ENCODE data around the gene NDEL1. TPM values are rescaled to one million over a fixed set of nuclear protein-coding genes. Genes with fewer than 3 reads are reported as not detected.

Gene NDEL1
- total RNA-seq, 1 donor, result 58.7 TPM

DNA sequence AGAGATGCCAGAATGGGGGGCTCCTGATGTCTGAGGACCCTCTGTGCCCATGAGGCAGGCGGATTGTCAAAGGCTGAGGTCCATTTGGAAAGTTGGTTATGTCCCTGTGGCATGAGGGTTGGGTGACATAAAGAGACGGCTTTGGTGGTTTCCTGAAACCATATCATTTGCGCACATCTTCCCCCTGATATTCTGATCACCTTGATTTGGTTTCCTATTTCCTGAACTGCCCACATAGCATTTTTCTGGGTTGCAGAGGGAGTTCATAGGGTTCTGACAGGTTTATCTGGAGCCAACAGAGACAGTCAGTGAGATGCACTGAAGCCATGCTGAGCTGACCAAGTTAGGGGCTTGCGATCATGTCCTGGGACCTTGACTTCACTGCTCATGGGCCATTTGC is 22.4 kb upstream of the NDEL1 start:
- peak in 2 of 3 donors; percentile 39 to 65 for DNase-seq (ENCODE audit: low read depth in 2 of 3, low spot score in 2 of 3)

DNA sequence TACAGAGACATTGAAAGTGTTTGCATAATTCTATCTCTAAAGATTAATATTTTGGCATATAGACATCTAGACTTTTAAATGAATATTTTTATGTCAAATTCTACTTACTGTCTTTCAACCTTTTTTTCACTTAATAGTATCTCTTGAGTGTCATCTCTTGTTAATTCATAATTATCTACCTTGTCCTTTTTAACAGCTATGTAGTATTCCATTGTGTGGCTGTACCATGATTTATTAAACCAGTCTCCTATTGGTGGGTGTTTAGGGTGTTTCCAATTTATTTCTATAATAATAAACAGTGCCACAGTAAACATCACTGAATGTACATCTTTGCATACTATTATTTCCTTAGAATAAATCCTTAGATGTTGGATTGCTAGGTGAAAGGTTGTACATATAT is 21.7 kb upstream of the NDEL1 start:
- DNase-seq (ENCODE audit: low read depth in 2 of 3, low spot score in 2 of 3), result no peak

DNA sequence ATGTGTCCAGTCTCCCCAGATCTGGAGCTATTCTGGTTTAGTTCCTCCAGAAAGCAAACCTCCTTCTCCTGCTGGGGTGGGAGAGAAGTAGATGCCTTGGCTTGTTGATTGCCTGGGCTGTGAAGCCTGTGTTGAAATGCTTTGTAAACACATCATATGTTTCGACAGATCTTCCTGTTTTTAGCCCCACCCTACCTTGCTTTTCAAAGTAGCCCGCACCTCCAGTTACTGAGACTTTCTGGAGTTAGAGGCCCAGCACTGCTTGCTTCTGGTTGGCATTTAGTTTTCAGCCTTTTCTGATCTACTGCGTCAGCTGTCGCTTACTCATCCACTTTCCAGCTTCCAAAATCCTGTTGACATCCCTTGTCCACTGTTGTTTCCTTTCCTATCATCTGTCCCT is 17.9 kb upstream of the NDEL1 start:
- DNase-seq (ENCODE audit: low read depth in 2 of 3, low spot score in 2 of 3), result no peak

DNA sequence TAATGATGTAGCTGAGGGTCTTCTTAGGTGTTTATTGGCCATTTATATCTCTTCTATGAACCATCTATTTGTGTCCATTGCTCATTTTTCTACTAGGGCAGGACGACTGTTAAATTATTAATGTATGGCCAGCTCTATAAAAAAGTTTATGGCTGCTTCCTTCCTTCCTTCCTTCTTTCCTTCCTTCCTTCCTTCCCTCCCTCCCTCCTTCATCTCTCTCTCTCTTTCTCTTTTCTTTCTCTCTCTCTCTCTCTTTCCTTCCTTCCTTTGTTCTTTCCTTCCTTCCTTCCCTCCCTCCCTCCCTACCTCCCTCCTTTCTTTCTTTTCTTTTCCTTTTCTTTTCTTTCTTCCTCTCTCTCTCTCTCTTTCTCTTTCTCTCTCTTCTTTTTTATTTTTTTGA is 17.2 kb upstream of the NDEL1 start:
- DNase-seq (ENCODE audit: low read depth in 2 of 3, low spot score in 2 of 3), result no peak

DNA sequence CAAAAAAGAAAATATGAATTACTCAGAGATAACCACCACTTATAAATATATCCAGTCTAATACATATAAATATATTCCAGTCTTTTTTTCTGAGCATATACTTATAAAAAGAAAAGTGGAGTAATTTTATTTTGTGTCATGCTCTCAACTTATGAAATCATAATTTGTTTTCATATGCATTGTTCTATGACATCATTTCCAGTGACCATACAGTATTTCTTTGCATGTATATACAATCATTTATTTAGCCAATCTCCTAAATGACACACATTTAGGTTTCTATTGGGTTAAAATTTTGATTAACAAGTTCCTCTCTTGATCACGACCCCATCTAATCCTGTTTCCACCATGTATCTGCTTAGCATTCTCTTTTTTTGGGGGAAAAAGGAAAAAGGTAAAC is 16.4 kb upstream of the NDEL1 start:
- no peak for DNase-seq (ENCODE audit: low read depth in 2 of 3, low spot score in 2 of 3)

DNA sequence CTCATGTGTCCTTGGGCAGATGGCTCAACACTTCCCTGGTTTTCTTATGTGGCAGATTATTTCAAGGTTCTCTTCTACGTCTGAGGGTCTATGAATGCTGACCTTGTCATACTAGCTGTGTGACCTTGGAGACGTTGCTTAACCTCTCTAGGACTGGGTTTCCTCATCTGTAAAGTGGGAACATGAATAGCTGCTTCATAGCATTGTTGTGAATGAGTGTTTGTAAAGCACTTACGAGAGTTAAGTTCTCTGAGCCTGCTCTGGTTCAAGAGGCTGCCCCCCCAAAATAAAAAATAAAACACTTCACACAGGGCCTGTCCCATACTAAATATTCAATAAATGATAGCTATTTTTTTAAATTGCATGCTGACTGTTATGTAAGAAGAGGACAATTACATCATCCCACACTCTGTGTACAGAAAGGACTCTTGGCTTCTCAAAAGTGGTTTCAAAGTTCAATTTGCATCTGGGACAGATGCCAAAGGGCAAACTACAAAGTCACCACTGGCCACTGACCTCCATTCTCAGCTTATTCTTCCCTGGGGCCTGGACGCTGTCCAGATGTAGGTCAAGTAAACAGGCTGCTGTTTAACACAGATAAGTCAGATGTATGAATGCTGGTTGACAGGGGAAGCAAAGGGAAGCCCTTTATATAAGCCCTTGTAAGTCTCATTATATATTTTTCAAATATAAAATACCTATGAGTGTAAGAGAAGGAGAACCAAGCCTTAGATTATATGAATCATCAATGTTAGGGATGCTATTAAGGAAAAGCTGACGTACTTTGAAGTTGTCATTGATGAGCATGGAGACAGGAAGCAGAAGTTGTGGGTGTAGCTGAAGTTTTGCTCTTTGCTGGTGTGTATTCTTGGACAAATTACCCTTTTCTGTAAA is 15.4 kb upstream of the NDEL1 start:
- DNase-seq (ENCODE audit: low read depth in 2 of 3, low spot score in 2 of 3), result peak in 2 of 3 donors; percentile 16 to 31

DNA sequence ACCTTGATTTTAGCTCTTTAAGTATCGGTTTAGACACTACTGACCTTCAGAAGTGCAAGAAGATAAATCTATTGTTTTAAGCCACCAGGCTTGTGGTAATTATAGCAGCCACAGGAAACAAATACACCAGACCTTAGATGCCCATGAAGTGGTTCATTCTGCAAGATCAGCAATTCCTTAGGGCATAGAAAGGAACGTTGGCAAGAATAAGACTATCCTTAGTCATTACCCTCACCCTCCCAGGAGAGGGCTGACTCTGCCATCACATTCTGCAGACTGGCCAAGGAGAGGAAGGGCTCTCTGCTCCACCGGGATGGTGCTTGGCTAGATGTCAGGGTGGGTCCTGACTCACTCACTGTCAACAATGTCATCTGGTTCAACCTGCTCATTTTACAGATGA is 14.1 kb upstream of the NDEL1 start:
- no peak for DNase-seq (ENCODE audit: low read depth in 2 of 3, low spot score in 2 of 3)

DNA sequence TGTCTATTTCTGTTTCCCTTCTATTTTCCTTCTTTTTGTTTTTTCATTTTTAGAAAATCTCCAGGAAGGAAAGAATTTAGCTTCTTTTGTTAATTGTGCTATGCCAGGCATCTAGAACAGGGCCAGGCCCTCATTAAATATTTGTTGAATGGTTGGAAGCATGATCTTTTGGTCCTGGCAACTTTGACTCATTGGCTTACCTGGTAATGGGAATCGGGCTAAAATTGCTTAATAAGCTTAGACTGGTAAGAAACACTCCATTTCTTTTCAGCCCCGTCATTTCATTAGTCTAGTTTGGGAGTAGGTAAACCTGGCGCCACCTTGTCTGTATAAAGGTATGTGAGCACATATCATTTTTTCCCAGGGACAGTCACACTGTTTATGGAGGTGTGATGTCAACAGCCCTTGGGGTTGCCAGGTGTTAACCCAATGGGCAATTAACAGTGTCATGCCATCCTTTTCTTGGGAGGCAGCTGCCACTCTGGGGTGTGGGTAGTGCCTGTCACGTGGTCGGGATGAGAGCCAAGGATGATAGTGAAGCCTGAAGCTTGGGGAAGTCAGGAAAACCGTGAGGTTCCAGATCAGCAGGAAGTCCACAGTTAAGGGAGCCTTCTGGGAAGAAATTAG is 9.5 kb upstream of the NDEL1 start:
- DNase-seq (ENCODE audit: low read depth in 2 of 3, low spot score in 2 of 3), result no peak

DNA sequence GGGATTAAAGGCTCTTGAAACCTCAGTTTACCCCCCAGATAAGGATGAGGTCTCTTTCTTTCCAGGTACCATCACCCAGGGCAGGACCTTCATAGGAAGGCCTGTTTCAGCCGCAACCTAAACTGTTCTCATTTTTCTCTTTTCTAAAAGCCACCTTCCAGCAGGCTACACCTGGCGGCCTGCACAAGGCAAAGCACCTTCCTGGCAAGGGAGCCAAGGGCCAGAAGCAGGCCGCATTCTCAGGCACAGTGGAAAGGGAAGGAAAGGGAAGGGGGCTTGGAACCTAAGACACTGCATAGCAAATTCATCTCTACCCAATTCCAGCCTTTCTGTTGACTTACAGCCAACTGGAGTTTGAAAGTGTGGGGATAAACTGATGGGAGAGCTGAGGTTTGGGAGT is 8.9 kb upstream of the NDEL1 start:
- no peak for DNase-seq (ENCODE audit: low read depth in 2 of 3, low spot score in 2 of 3)

DNA sequence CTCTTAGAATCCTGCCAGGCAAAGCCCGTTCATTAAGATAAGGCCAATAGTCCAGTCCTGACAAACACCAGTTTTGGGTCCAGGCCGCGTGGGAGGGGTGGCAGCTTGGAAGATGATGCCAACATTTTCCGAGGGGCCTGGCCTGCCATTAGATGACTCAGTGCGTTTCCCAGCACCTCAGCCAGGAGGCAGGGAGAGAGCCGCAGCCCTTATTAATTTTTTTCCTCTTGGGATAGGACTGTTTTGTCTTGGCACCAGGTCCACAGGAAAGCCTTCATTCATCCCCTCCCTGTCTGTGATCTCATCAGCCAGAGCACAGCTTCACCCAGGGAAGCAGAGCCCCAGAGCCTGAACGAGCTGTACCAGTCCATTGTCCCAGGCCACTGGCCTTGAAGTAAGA is 4.7 kb upstream of the NDEL1 start:
- no peak for DNase-seq (ENCODE audit: low read depth in 2 of 3, low spot score in 2 of 3)

DNA sequence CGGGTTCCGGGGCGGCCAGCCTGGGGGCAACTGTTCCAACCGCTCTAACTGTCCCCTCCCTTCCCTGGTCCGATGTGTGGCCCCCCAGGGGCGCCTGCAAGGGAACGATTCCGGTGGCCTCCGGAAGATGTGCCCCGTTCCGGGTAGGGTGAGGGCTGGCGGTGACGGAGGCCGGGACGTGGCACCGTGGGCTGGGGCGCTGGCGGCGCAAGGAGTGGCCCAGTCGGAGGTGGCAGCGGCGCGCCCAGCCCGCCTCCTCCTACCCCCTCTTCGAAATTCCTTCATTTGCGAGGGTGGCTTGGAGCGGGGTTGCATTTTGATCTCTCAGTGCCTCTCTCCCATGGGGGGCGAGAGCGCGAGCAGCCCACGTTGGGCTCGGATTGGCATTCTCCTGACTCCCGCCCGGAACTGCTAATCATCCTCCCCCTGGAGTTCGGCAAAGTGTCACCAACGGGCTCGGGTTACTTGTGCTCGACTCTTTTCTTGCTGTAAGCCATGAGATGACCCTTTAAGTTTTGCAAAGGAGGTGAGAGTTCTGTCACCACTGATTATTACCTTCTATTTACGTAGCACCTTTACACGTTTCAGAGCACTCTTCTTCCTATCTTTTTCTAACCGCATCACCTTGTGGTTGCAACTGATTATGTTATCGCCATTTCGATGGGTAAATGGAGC is 622 bp downstream of the NDEL1 start:
- DNase-seq (ENCODE audit: low read depth in 2 of 3, low spot score in 2 of 3), result peak; percentile 18 to 64 (median 51)

DNA sequence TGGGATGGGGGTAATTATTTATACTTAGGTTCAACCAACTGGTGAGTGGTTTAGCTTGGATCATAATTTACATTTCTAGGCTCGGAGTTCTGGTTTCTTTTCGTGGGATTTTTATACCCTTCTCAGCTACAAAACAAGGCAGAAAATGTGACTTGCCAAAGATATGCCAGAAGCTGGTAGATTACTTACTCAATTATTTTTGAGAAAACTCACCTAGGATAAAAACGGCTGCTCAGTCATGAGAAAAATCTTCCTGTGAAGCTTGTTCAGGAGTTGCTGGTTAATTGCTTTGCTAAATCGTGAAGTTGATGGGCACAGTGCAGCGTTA is 1.1 kb downstream of the NDEL1 start:
- DNase-seq (ENCODE audit: low read depth in 2 of 3, low spot score in 2 of 3), result no peak

DNA sequence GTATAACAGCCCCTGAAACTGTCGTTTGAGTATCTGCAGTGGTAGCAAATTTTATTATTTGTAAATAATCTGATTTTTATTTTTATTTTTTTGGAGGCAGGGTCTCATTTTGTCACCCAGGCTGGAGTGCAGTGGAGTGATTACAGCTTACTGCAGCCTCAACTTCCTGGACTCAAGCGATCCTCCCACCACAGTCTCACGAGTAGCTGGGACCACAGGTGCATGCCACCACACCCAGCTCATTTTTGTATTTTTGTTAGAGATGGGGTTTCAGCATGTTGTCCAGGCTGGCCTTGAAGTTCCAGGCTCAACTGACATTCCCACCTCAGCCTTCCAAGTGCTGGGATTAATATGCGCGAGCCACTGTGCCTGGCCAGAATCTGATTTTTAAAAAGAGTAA is 2.8 kb downstream of the NDEL1 start:
- no peak for DNase-seq (ENCODE audit: low read depth in 2 of 3, low spot score in 2 of 3)

DNA sequence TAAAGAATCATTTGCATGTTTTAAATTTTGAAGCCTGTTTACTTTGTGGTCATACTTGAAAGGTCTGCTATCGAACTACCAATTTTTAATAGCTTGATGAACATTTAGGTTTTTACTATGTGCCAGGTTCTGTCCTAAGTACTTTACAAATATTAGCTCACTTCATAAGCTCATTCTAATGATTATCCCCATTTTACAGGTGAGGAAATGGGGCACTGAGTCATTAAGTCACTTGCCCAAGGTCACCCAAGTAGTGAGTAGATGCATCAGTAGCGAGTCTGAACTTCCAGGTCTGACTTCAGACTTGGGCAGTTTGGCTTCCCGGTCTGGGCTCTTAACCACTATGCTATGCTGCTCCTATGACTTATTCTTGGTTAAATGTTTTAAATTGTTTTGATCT is 4.0 kb downstream of the NDEL1 start:
- DNase-seq (ENCODE audit: low read depth in 2 of 3, low spot score in 2 of 3), result no peak

DNA sequence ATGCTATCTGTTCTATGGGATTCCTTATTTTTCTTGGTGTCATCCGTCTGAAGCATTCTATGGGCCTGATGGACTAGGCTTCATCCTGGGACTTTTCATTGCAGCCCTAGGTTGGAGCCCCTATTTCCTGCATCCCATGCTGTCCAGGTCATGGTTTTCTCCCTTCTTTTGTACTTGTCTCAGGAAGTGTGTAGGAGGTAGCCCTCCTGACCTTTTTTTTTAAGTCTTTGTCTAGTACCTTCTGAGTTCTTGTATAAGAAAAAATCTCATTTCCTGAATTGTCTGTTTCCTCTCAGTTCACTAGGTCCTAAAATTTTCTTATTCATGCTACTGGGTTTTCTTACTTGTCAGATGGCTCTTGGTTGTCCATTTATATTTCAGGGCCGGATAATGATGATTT is 6.0 kb downstream of the NDEL1 start:
- no peak for DNase-seq (ENCODE audit: low read depth in 2 of 3, low spot score in 2 of 3)

DNA sequence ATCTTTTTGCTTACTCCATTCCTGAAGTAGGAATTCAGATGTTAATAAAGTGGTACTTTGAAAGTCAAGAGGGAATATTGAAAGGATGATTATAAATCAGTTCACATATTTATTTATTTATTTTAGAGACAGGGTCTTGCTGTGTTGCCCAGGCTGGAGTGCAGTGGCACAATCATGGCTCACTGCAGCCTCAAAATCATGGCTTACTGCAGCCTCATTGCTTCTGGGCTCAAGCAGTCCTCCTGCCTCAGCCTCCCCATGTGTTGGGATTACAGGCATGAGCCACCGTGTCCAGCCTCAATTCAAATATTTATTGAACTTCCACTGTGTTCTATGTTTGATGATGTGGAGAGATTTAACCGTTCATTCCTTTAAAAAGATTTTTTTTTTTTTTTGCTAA is 6.6 kb downstream of the NDEL1 start:
- no peak for DNase-seq (ENCODE audit: low read depth in 2 of 3, low spot score in 2 of 3)

DNA sequence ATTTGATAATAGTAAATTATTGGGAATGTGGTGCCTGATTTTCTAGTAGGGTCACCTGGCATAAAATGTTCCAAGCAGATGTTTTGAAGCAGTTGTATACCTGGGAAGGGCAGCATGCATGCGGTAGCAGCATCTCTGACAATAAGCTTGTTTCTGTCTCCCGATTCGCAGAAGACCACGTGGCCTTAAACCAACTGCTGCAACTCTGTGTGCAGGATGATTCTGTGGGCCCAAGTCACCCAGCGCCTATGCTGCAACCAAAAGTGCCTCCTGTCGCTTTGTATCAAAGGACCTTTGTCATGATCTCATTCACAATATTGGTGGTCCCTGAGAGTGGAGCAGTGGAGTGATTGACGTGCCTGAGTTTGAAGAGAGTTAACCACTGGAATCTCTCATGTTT is 8.1 kb downstream of the NDEL1 start:
- no peak for DNase-seq (ENCODE audit: low read depth in 2 of 3, low spot score in 2 of 3)

DNA sequence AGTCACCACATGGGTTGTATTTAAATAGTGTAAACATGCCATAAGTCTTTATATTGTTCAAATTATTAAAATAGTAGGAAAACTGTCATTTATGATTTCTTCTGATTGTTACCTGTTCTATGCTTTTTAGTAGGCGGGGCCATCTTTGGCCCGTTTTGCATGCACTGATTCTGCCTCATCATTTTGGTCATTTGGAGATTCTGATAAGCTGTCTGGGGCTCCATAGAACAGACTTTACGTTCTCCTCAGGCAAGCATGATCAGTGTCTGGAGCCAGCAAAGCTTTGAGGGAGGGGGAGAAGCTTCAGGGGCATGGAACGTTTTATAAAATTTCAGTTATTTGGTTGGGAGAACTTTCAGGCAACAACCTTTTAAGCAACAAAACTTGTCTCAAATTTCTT is 8.8 kb downstream of the NDEL1 start:
- no peak for DNase-seq (ENCODE audit: low read depth in 2 of 3, low spot score in 2 of 3)

DNA sequence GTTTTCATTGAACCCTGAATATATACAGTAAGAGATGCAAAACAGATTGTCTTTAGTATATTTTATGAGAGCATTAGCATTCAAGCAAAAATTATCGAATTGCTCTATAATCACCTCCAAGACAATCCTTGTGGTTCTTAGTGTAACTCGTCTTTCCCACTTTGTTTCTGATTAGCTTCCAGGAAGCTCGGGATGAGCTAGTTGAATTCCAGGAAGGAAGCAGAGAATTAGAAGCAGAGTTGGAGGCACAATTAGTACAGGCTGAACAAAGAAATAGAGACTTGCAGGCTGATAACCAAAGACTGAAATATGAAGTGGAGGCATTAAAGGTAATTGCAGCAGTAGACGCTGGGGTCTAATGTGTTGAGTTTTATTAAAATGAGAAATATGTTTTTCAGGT is 9.9 kb downstream of the NDEL1 start:
- DNase-seq (ENCODE audit: low read depth in 2 of 3, low spot score in 2 of 3), result no peak

DNA sequence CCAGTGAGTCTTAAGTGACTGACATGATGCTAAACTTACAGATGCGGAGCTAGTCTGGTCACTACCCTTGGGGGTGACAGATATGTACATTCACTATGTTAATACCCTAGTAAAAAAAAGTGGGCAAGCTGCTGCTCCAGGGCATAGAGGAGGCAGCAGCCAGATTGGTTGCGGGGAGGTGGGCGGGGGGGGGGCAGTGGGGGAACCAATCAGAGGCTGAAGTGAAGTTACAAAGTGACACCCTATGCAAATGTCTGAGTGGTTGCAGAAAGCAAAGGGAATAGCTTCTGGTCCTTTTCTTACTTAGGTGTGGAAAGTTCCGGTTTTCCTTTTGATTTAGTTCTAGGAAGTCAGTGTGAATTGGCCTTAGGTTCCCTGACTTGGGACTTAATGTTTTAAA is 12.1 kb downstream of the NDEL1 start:
- no peak for DNase-seq (ENCODE audit: low read depth in 2 of 3, low spot score in 2 of 3)

DNA sequence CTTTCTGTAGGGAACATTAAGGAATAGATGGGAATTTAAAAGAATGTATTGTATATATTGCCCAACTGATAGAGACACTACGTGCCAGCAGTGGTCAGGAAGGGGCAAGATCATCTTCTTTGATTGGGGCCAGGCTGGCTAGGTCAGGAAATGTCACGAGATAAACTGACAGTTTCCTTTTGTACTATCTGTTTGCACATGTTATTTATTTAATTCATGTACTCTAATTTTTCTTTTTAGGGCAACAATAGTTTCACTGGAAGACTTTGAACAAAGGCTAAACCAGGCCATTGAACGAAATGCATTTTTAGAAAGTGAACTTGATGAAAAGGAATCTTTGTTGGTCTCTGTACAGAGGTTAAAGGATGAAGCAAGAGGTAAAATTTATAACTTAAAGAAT is 12.6 kb downstream of the NDEL1 start:
- peak in 1 of 3 donors; percentile 9 for DNase-seq (ENCODE audit: low read depth in 2 of 3, low spot score in 2 of 3)

Measured in hematopoietic multipotent progenitor cell (in vitro differentiated cells).